ENCODE measurements around the gene SMURF1. TPM values are rescaled to one million over a fixed set of nuclear protein-coding genes. Genes with fewer than 3 reads are reported as not detected.

Gene SMURF1
- 28.2 to 32.2 TPM (median 30.2 TPM) in 3 replicates for total RNA-seq
- long read RNA-seq, full-length matches to known transcripts: 23 of 51 reads
- long read RNA-seq, partial matches to known transcripts: 8 of 51 reads
- long read RNA-seq, other reads (novel, unspliced or antisense): 20 of 51 reads

GRCh38 chr7:99143853-99144672 lies at the start of gene SMURF1:
Gene SMURF1, minus strand, starts transcription at chr7:99144108. Its CDS starts 328 bp downstream, at chr7:99143780.
- no peaks in the 10 kb centered on the region for H3K27me3 Mint-ChIP-seq (ENCODE audit: low read depth)

GRCh38 chr7:99191869-99192596 lies 48.1 kb upstream of the SMURF1 start:
- no peaks in the 10 kb centered on the region for H3K9me3 Mint-ChIP-seq (ENCODE audit: low read depth)
- no peaks in the 10 kb centered on the region for H3K36me3 Mint-ChIP-seq (ENCODE audit: low read depth)
- TF ChIP-seq CTCF (IDR thresholded peaks at IDR 0.05): no peak
- DNase-seq (ENCODE audit: low spot score): no peak
- no peak overlapping the region for H3K27ac Mint-ChIP-seq (ENCODE audit: unreplicated experiment)
- peaks cover 7% of the 10 kb centered on the region for H3K4me1 Mint-ChIP-seq (ENCODE audit: low read depth)
- no peak overlapping the region for H3K4me3 Mint-ChIP-seq (ENCODE audit: unreplicated experiment)
- peaks cover 3% of the 10 kb centered on the region for H3K27me3 Mint-ChIP-seq (ENCODE audit: low read depth)

More at GRCh38 chr7:99143853-99144672, at the start of gene SMURF1:
- no peaks in the 10 kb centered on the region for H3K36me3 Mint-ChIP-seq (ENCODE audit: low read depth)
- TF ChIP-seq CTCF (IDR thresholded peaks at IDR 0.05): peak; percentile 11
- H3K27ac Mint-ChIP-seq (ENCODE audit: unreplicated experiment): peak within 1 kb of the TSS; percentile 96
- peak within 1 kb of the TSS; percentile 85 for H3K4me3 Mint-ChIP-seq (ENCODE audit: unreplicated experiment)
- peaks cover 35% of the 10 kb centered on the region for H3K4me1 Mint-ChIP-seq (ENCODE audit: low read depth)
- no peak for DNase-seq (ENCODE audit: low spot score)
- no peaks in the 10 kb centered on the region for H3K9me3 Mint-ChIP-seq (ENCODE audit: low read depth)

- Mint-ChIP-seq H3K27me3 (ENCODE audit: low read depth) (peaks cover 3% of the 10 kb centered on the region), H3K9me3 (ENCODE audit: low read depth) (no peaks in the 10 kb centered on the region), H3K4me3 (ENCODE audit: unreplicated experiment) (no peak overlapping the region), H3K36me3 (ENCODE audit: low read depth) (no peaks in the 10 kb centered on the region), H3K27ac (ENCODE audit: unreplicated experiment) (no peak overlapping the region), H3K4me1 (ENCODE audit: low read depth) (peaks cover 4% of the 10 kb centered on the region)
- DNase-seq (ENCODE audit: low spot score): no peak
- TF ChIP-seq CTCF (IDR thresholded peaks at IDR 0.05): no peak
Measured at GRCh38 chr7:99190359-99191009, 46.6 kb upstream of the SMURF1 start.

- H3K27ac Mint-ChIP-seq (ENCODE audit: unreplicated experiment): no peak overlapping the region
- no peak for TF ChIP-seq CTCF (IDR thresholded peaks at IDR 0.05)
- H3K4me1 Mint-ChIP-seq (ENCODE audit: low read depth): peaks cover 4% of the 10 kb centered on the region
- H3K36me3 Mint-ChIP-seq (ENCODE audit: low read depth): no peaks in the 10 kb centered on the region
- no peaks in the 10 kb centered on the region for H3K9me3 Mint-ChIP-seq (ENCODE audit: low read depth)
- H3K4me3 Mint-ChIP-seq (ENCODE audit: unreplicated experiment): no peak overlapping the region
- no peak for DNase-seq (ENCODE audit: low spot score)
- peaks cover 3% of the 10 kb centered on the region for H3K27me3 Mint-ChIP-seq (ENCODE audit: low read depth)
Measured at GRCh38 chr7:99189222-99189621, 45.3 kb upstream of the SMURF1 start.

GRCh38 chr7:99188221-99188620 lies 44.3 kb upstream of the SMURF1 start:
- peaks cover 3% of the 10 kb centered on the region for H3K27me3 Mint-ChIP-seq (ENCODE audit: low read depth)
- H3K4me1 Mint-ChIP-seq (ENCODE audit: low read depth): no peaks in the 10 kb centered on the region
- no peak for TF ChIP-seq CTCF (IDR thresholded peaks at IDR 0.05)
- no peak for DNase-seq (ENCODE audit: low spot score)
- H3K27ac Mint-ChIP-seq (ENCODE audit: unreplicated experiment): no peak overlapping the region
- H3K36me3 Mint-ChIP-seq (ENCODE audit: low read depth): no peaks in the 10 kb centered on the region
- no peak overlapping the region for H3K4me3 Mint-ChIP-seq (ENCODE audit: unreplicated experiment)
- H3K9me3 Mint-ChIP-seq (ENCODE audit: low read depth): no peaks in the 10 kb centered on the region

Measured in chondrocyte (in vitro differentiated cells).